Astrocyte of the hippocampus (primary cell): Measurements from ENCODE around the gene DCDC1.

Experiments used
- DNase-seq: peaks from one replicate; pipeline ENCODE4 v3.0.0; 2011; ENCODE audit warnings: low read depth, low spot score

DCDC1 gene

GRCh38 chr11:31236143-31236542 lies 133.4 kb downstream of the DCDC1 start:
- peak; percentile 12 for DNase-seq

GRCh38 chr11:31233425-31233824 lies 136.1 kb downstream of the DCDC1 start:
- peak; percentile 11 for DNase-seq

GRCh38 chr11:31231601-31232000 lies 137.9 kb downstream of the DCDC1 start:
- no peak for DNase-seq

GRCh38 chr11:31218847-31219246 lies 150.7 kb downstream of the DCDC1 start:
- DNase-seq, result no peak

- no peak for DNase-seq
These were observed 155.2 kb downstream of the DCDC1 start for GRCh38 chr11:31214372-31214771.

- DNase-seq, result peak; percentile 60
These were observed 170.2 kb downstream of the DCDC1 start for GRCh38 chr11:31199378-31199777.

- no peak for DNase-seq
These were observed 195.4 kb downstream of the DCDC1 start for GRCh38 chr11:31173926-31174680.

- no peak for DNase-seq
These were observed 208.8 kb downstream of the DCDC1 start for GRCh38 chr11:31160504-31161422.

- DNase-seq, result no peak
These were observed 218.7 kb downstream of the DCDC1 start for GRCh38 chr11:31150841-31151240.

- no peak for DNase-seq
These were observed 219.5 kb downstream of the DCDC1 start for GRCh38 chr11:31150011-31150410.

GRCh38 chr11:31141789-31142188 lies 227.8 kb downstream of the DCDC1 start:
- DNase-seq, result peak; percentile 25

GRCh38 chr11:31139479-31139878 lies 230.1 kb downstream of the DCDC1 start:
- DNase-seq, result no peak

GRCh38 chr11:31132531-31133421 lies 236.8 kb downstream of the DCDC1 start:
- DNase-seq, result no peak

- no peak for DNase-seq
These were observed 237.8 kb downstream of the DCDC1 start for GRCh38 chr11:31131760-31132159.

- no peak for DNase-seq
These were observed 242.2 kb downstream of the DCDC1 start for GRCh38 chr11:31127290-31127689.

GRCh38 chr11:31120428-31120827 lies 249.1 kb downstream of the DCDC1 start:
- no peak for DNase-seq

GRCh38 chr11:31118566-31118965 lies 251.0 kb downstream of the DCDC1 start:
- DNase-seq, result peak; percentile 4

GRCh38 chr11:31117038-31117437 lies 252.5 kb downstream of the DCDC1 start:
- DNase-seq, result no peak

- no peak for DNase-seq
These were observed 255.1 kb downstream of the DCDC1 start for GRCh38 chr11:31114442-31114841.

- no peak for DNase-seq
These were observed 258.7 kb downstream of the DCDC1 start for GRCh38 chr11:31110830-31111229.

- DNase-seq, result no peak
These were observed 260.1 kb downstream of the DCDC1 start for GRCh38 chr11:31109446-31109845.

- DNase-seq, result no peak
These were observed 261.9 kb downstream of the DCDC1 start for GRCh38 chr11:31107649-31108048.
